D721Med (cell line): ENCODE data around the gene SMIM26.

Experiments used
- DNase-seq: peaks from one replicate; pipeline ENCODE4 v3.0.0; 2011; ENCODE audit warnings: low spot score; ENCODE audit not compliant: insufficient read length
- FAIRE-seq: peaks from 2 replicates; lab custom pipeline; 2011; peaks lifted over from hg19 to GRCh38; lab: Jason Lieb, UNC
- CTCF ChIP-seq: IDR thresholded peaks from 2 replicates; pipeline ENCODE4 v1.5.1; 2012; ENCODE audit warnings: mild to moderate bottlenecking, control low read depth; ENCODE audit not compliant: insufficient read depth; ENCODE audit errors: missing control alignments

Gene SMIM26

GRCh38 chr20:18532626-18533025 is 34.6 kb upstream of the SMIM26 start:
- TF ChIP-seq CTCF = no peak
- DNase-seq (no peak), FAIRE-seq (no peak)

GRCh38 chr20:18533491-18533890 is 33.7 kb upstream of the SMIM26 start:
- FAIRE-seq = no peak

GRCh38 chr20:18533978-18534644 is 33.1 kb upstream of the SMIM26 start:
- no peak for TF ChIP-seq CTCF
- no peak for DNase-seq
- FAIRE-seq = no peak

More at GRCh38 chr20:18533491-18533890, 33.7 kb upstream of the SMIM26 start:
- DNase-seq = no peak
- TF ChIP-seq CTCF = no peak

GRCh38 chr20:18537651-18538050 is 29.6 kb upstream of the SMIM26 start:
- no peak for TF ChIP-seq CTCF
- FAIRE-seq (no peak), DNase-seq (no peak)

GRCh38 chr20:18541741-18542140 is 25.5 kb upstream of the SMIM26 start:
- TF ChIP-seq CTCF = no peak
- FAIRE-seq (no peak), DNase-seq (no peak)

GRCh38 chr20:18543216-18543615 is 24.0 kb upstream of the SMIM26 start:
- FAIRE-seq (no peak), DNase-seq (no peak)
- no peak for TF ChIP-seq CTCF

GRCh38 chr20:18543932-18544331 is 23.3 kb upstream of the SMIM26 start:
- no peak for DNase-seq
- no peak for TF ChIP-seq CTCF

More at GRCh38 chr20:18543932-18544331, 23.3 kb upstream of the SMIM26 start:
- FAIRE-seq = no peak
